Measurements from ENCODE around the gene FOXB1.

Gene FOXB1

GRCh38 chr15:59999612-60000112 is 4.4 kb upstream of the FOXB1 start:
- DNase-seq: peak; percentile 9

GRCh38 chr15:60000113-60000823 is 3.8 kb upstream of the FOXB1 start:
- peak; percentile 63 for DNase-seq

GRCh38 chr15:60000824-60001609 is 3.1 kb upstream of the FOXB1 start:
- no peak for DNase-seq

- DNase-seq: no peak
Observed at GRCh38 chr15:60001610-60002527, 2.2 kb upstream of the FOXB1 start.

GRCh38 chr15:60002528-60003218 is 1.4 kb upstream of the FOXB1 start:
- no peak for DNase-seq

- DNase-seq: no peak
Observed at GRCh38 chr15:60003243-60004008, 685 bp upstream of the FOXB1 start.

GRCh38 chr15:60004846-60005351 is 788 bp downstream of the FOXB1 start:
- no peak for DNase-seq

GRCh38 chr15:60005352-60006202 is 1.5 kb downstream of the FOXB1 start:
- peak; percentile 47 for DNase-seq

GRCh38 chr15:60006203-60006862 is 2.2 kb downstream of the FOXB1 start:
- peak; percentile 62 for DNase-seq

- no peak for DNase-seq
Observed at GRCh38 chr15:60006873-60007272, 2.8 kb downstream of the FOXB1 start.

- peak; percentile 66 for DNase-seq
Observed at GRCh38 chr15:60009124-60009960, 5.2 kb downstream of the FOXB1 start.

- DNase-seq: no peak
Observed at GRCh38 chr15:60009980-60010732, 6.0 kb downstream of the FOXB1 start.

GRCh38 chr15:60010858-60011257 is 6.7 kb downstream of the FOXB1 start:
- DNase-seq: no peak

GRCh38 chr15:60012695-60013094 is 8.6 kb downstream of the FOXB1 start:
- no peak for DNase-seq

GRCh38 chr15:60017538-60018520 is 13.7 kb downstream of the FOXB1 start:
- DNase-seq: no peak

- DNase-seq: no peak
Observed at GRCh38 chr15:60020736-60021135, 16.6 kb downstream of the FOXB1 start.

Measured in NCI-H1105 (cell line).